HG03045 (cell line): Measurements from ENCODE around the gene PRKCZ.

Experiments used
- ATAC-seq: cut with Tn5 transposase; IDR thresholded peaks from one replicate; pipeline ENCODE4 v1.9.1; 2021; ENCODE audit warnings: mild to moderate bottlenecking, moderate library complexity; ENCODE audit not compliant: unreplicated experiment

PRKCZ gene

DNA sequence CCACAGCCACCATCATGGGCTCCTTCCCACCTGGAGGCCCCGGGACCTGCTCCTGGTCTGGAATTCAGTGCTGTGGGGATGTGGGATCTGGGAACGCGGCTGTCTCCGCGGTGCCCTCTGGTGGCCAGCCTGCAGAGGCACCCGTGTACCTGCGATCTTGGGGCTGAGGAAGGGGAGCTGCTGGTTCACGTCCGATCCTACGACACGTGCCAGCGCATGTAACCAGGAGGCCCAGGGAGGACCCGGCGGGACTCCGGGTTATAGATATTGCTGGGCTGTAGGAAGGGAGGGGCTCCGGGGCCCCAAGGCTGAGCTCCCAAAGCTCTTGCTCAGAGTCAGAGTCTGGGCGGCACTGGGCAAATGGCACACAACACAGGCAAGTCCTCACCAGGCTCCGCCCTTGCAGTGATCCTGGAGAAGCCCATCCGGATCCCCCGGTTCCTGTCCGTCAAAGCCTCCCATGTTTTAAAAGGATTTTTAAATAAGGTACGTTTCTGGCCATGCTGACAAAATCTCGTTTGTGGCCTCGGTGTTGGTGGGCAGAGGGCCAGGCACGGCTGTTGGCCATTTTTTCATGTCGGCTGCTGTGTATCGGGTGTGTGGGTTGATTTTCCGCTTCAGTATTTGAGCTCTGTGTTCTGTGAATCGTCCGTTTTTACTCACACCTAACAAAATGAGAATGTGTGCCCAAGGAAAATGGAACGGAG is 124.3 kb downstream of the PRKCZ start:
- ATAC-seq = no peak

DNA sequence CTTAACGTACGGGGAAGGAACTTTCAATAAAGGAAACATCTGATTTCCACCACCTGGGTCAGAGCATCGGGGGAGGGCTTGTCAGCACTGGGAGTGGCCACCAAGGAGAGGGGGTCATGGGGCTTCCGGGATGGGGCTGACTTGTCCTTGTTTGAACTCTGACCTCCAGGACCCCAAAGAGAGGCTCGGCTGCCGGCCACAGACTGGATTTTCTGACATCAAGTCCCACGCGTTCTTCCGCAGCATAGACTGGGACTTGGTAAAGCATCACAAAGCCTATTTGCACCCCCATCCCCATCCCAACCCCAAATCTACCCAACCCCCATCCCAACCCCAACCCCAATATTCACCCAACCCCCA is 124.8 kb downstream of the PRKCZ start:
- no peak for ATAC-seq

- ATAC-seq = no peak
Measured at GRCh38 chr1:2175681-2176454, 125.7 kb downstream of the PRKCZ start.

GRCh38 chr1:2176615-2177014 is 126.4 kb downstream of the PRKCZ start:
- no peak for ATAC-seq

- ATAC-seq = no peak
Measured at GRCh38 chr1:2177541-2177940, 127.3 kb downstream of the PRKCZ start.

DNA sequence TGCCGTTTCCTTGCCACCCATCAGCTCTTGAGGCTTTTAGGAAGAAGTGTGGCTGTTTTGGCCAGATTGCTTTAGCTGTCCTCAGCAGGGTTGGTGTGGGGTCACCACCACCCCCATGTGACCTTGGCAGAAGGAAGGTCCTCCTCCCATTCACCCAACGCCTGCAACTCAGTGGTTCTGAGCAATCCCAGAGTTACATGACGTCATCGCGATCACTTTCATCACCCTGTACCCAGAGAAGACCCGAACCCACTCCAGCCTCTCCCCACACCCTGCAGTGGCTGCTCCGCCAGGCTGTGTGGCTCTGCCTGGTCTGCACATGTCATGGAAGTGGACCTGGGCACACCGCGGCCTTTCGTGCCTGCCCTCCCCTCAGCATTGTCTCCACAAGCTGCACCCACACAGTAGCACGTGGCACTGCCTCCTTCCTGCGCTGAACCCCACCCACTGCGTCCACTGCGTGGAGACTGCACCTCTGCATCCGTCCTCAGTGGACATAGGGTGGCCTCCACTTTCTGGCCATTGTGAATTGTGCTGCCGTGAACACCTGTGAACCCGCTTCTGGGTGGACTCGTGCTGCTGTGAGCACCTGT is 127.8 kb downstream of the PRKCZ start:
- ATAC-seq = no peak

GRCh38 chr1:2178875-2179274 is 128.7 kb downstream of the PRKCZ start:
- ATAC-seq = no peak

DNA sequence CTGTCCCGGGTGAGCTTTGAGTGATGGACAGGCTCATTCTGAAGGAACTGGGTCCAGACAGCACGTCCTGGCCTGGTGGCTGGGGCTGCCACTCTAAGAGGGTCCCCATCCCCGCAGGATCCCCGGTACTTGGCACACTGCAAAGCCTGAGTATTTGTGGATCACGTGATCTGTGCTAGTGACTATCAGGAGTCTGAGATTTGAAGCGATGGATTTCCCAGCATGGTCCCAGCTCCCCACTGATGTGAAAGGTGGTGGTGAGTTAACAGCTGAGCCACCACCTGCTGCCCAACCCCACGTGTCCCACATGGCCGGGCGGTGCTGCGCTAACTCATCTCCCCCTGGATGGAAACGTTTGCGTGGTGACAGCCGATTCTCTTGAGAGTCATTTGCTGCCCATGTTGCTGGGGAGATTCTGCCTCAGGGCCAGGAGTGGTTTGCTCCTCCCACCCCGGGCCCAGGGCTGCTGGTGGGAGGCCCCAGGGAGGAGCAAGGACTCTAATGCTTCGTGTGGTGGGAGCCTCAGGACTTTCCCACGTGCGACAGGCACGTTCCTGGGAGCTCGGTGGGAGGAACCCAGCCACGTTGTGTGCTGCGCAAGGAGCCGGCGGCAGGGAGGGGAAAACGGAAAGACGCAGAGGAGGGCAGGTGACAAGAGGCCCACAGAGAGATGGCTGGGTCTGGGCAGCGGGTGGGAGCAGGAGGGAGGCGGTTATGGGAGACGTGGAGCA is 129.2 kb downstream of the PRKCZ start:
- no peak for ATAC-seq

- no peak for ATAC-seq
Measured at GRCh38 chr1:2180297-2181245, 130.4 kb downstream of the PRKCZ start.

DNA sequence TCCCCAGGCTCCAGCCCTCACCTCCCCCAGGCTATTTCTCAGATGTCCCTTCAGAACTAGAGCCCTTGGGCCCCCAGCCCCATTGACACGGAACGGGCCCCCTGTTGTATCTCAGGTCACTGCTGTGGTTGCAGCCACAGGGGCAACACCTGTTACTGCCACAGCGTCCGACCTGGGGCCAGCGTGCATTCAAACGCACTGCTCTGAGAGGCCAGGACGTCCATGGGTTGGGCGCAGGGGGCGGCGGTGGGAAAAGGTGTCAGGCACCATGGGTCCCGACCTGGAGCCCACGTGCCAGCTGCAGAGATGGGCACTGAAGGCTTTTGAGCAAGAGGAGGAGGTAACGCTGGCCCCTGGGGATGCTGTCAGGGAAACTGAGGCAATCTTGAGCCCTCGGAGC is 131.1 kb downstream of the PRKCZ start:
- ATAC-seq = no peak

DNA sequence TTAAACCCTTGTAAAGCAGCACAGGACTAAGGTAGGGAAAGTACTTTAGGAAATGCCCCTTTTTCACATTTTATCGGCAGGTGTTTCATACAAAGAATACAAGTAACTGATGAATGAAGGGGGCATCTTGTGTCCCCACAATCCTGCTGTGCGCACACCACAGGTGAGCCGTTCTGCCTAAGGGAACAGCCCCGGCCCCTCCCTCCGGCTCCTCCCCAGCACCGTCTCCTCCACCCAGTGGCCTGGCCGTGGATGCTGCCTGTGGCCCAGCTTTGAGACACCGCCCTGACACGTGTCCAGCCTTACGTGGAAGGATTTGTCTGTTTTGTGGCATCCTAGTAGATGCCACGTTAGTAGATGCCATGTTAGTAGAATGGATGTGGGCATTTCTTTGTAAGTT is 131.5 kb downstream of the PRKCZ start:
- no peak for ATAC-seq

GRCh38 chr1:2182376-2182775 is 132.2 kb downstream of the PRKCZ start:
- ATAC-seq = no peak

DNA sequence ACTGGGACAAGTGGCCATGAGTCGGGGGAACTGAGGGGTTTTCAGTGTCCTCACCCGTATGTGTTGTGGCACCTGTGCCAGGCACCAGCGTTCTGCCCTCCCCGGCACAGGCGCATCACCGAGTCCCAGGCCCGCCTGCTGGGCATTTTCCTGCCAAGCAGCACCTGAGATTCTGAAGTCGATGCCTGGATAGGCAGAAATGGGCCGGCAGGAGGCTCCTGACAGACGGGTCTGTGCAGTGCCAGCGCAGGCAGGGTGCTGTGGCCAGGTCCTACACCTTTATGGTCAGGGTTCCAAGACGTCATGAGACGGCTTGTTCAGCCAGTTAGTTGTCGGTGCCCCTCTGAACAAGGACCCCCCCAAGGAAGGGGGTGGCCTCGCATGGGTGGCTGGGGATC is 133.7 kb downstream of the PRKCZ start:
- ATAC-seq = no peak

DNA sequence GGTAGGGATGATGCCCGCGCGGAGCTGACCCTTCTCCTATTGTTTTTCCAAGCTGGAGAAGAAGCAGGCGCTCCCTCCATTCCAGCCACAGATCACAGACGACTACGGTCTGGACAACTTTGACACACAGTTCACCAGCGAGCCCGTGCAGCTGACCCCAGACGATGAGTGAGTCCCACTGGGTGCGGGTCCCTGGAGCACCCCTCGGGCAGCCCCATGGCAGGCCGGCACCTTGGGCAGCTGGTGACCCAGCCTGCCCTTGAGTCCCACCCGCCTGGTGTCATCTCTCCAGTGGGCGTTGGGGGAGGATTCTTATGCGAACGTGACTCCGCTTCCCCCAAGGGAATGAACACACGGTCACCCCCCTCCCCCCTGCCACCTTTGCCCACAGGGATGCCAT is 134.3 kb downstream of the PRKCZ start:
- no peak for ATAC-seq

DNA sequence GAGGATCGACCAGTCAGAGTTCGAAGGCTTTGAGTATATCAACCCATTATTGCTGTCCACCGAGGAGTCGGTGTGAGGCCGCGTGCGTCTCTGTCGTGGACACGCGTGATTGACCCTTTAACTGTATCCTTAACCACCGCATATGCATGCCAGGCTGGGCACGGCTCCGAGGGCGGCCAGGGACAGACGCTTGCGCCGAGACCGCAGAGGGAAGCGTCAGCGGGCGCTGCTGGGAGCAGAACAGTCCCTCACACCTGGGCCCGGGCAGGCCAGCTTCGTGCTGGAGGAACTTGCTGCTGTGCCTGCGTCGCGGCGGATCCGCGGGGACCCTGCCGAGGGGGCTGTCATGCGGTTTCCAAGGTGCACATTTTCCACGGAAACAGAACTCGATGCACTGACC is 134.7 kb downstream of the PRKCZ start:
- no peak for ATAC-seq

- no peak for ATAC-seq
Measured at GRCh38 chr1:2185880-2186855, 136.0 kb downstream of the PRKCZ start.

- ATAC-seq = no peak
Measured at GRCh38 chr1:2186901-2187300, 136.7 kb downstream of the PRKCZ start.

- no peak for ATAC-seq
Measured at GRCh38 chr1:2187619-2188018, 137.4 kb downstream of the PRKCZ start.

- ATAC-seq = no peak
Measured at GRCh38 chr1:2188336-2188735, 138.1 kb downstream of the PRKCZ start.
